Keratinocyte (primary cell): Measurements from ENCODE around the gene MMP28. TPM values are rescaled to one million over a fixed set of nuclear protein-coding genes. Genes with fewer than 3 reads are reported as not detected.

Source experiments
- DNase-seq: peaks from one replicate; pipeline ENCODE4 v3.0.0-alpha.2; 2011; ENCODE audit warnings: low read depth, missing footprints, low spot score
- FAIRE-seq: peaks from 2 replicates; lab custom pipeline; 2011; peaks lifted over from hg19 to GRCh38; lab: Jason Lieb, UNC
- H2AFZ ChIP-seq: 2 replicates; pipeline ENCODE4 v1.6.0; 2012; ENCODE audit warnings: low read length, control low read depth, inconsistent platforms; ENCODE audit not compliant: control insufficient read depth
- H3K27ac ChIP-seq: 2 replicates; pipeline ENCODE4 v1.5.1; 2011; ENCODE audit warnings: low read length; ENCODE audit not compliant: control insufficient read depth, insufficient read depth
- H3K27me3 ChIP-seq: 3 replicates; pipeline ENCODE4 v1.6.0; 2011; ENCODE audit warnings: low read length; ENCODE audit not compliant: control insufficient read depth, insufficient read depth; ENCODE audit errors: extremely low read depth
- H3K36me3 ChIP-seq, 2 experiments: 2 replicates in 1 of 2; 3 replicates in 1 of 2; pipeline ENCODE4 v1.5.1; 2011; ENCODE audit warnings: low read length in 2 of 2, mild to moderate bottlenecking in 1 of 2; ENCODE audit not compliant: control insufficient read depth in 2 of 2, insufficient read depth in 2 of 2; ENCODE audit errors: extremely low read depth in 1 of 2
- H3K4me1 ChIP-seq: 3 replicates; pipeline ENCODE4 v1.5.1; 2011; ENCODE audit warnings: low read length; ENCODE audit not compliant: control insufficient read depth, insufficient read depth; ENCODE audit errors: extremely low read depth
- H3K4me2 ChIP-seq: 3 replicates; pipeline ENCODE4 v1.6.0; 2011; ENCODE audit warnings: low read depth, low read length; ENCODE audit not compliant: control insufficient read depth, insufficient read depth; ENCODE audit errors: extremely low read depth
- H3K4me3 ChIP-seq, 3 experiments: fragments of 200-600 bp in 1 of 3; sonication (generic) in 1 of 3; 2 replicates in 2 of 3; 3 replicates in 1 of 3; pipeline ENCODE4 v1.5.1; 2011 to 2016; ENCODE audit warnings: low read length in 3 of 3, mild to moderate bottlenecking in 3 of 3, control low read depth in 2 of 3, inconsistent platforms in 1 of 3, low read depth in 1 of 3, mixed read lengths in 1 of 3, mixed run types in 1 of 3, moderate library complexity in 1 of 3; ENCODE audit not compliant: control insufficient read depth in 2 of 3, insufficient read depth in 2 of 3; ENCODE audit errors: extremely low read depth in 1 of 3
- H3K79me2 ChIP-seq: 2 replicates; pipeline ENCODE4 v1.6.0; 2012; ENCODE audit warnings: low read length; ENCODE audit not compliant: control insufficient read depth, insufficient read depth
- H3K9ac ChIP-seq: 3 replicates; pipeline ENCODE4 v1.6.0; 2011; ENCODE audit warnings: low read length; ENCODE audit not compliant: control insufficient read depth, insufficient read depth; ENCODE audit errors: extremely low read depth
- H3K9me1 ChIP-seq: 3 replicates; pipeline ENCODE4 v1.6.0; 2011; ENCODE audit warnings: low read length; ENCODE audit not compliant: control insufficient read depth, insufficient read depth; ENCODE audit errors: extremely low read depth
- H3K9me3 ChIP-seq: 2 replicates; pipeline ENCODE4 v1.5.1; 2012; ENCODE audit warnings: low read depth, low read length; ENCODE audit not compliant: control insufficient read depth
- H4K20me1 ChIP-seq: 3 replicates; pipeline ENCODE4 v1.6.0; 2011; ENCODE audit warnings: low read length; ENCODE audit not compliant: control insufficient read depth, insufficient read depth; ENCODE audit errors: extremely low read depth
- CTCF ChIP-seq, 3 experiments: IDR thresholded peaks in 1 of 3; conservative IDR thresholded peaks in 1 of 3; optimal IDR thresholded peaks in 1 of 3; 2 replicates in 2 of 3; 3 replicates in 1 of 3; pipeline versions ENCODE3 to v1.5.1; 2011; ENCODE audit warnings: low read length in 3 of 3, mild to moderate bottlenecking in 3 of 3, moderate library complexity in 2 of 3, control low read depth in 1 of 3, inconsistent platforms in 1 of 3; ENCODE audit not compliant: insufficient read depth in 2 of 3; ENCODE audit errors: extremely low read depth in 1 of 3
- EZH2 ChIP-seq: IDR thresholded peaks from one replicate; pipeline ENCODE4 v1.6.1; 2012; ENCODE audit warnings: inconsistent platforms, mild to moderate bottlenecking, low read length, moderate library complexity
- dilution Hi-C: fragments of 300-500 bp; cut with MboI; formaldehyde crosslinking; loops from one replicate; pipeline ENCODE4 v1.7.0; 2020; ENCODE audit warnings: low sequenced_read_pairs; ENCODE audit not compliant: extremely low pct_ligation_motif_present
- polyA plus RNA-seq, 5 experiments: library from polyadenylated mRNA; depleted of rRNA in 3 of 5; stranded (reverse) in 3 of 5; stranded (forward) in 1 of 5; unstranded in 1 of 5; fragments of >200 nt; gene quantifications; 1 replicate in 1 of 5; 2 replicates in 3 of 5; 3 replicates in 1 of 5; pipeline versions ENCODE4 v1.2.1 to v1.2.3, GENCODE V29; 2011 to 2012; ENCODE audit warnings: missing spikeins in 2 of 5, low read depth in 1 of 5, low replicate concordance in 1 of 5

Gene MMP28
- polyA plus RNA-seq, 1 donor (not counting 4 experiments of a cell fraction or from before 2014, with no cell fraction given): 21.3 TPM

- FAIRE-seq (no peak), DNase-seq (no peak)
- H3K27me3 ChIP-seq: no peaks in the 10 kb centered on the region
- H3K4me2 ChIP-seq: no peak overlapping the region
- no peaks in the 10 kb centered on the region for H4K20me1 ChIP-seq
- dilution Hi-C loops: no loop called here
- H3K9ac ChIP-seq: no peak overlapping the region
- no peaks in the 10 kb centered on the region for H3K9me1 ChIP-seq
- TF ChIP-seq EZH2: no peak
- no peak for TF ChIP-seq CTCF (optimal IDR thresholded peaks at IDR 0.05 in 1 of 3, IDR thresholded peaks at IDR 0.05 in 1 of 3, conservative IDR thresholded peaks at IDR 0.05 in 1 of 3; ENCODE audit: extremely low read depth in 1 of 3, insufficient read depth in 2 of 3, low read length in 3 of 3)
- H3K79me2 ChIP-seq: no peaks in the 10 kb centered on the region
- H3K4me1 ChIP-seq: no peaks in the 10 kb centered on the region
- H3K4me3 ChIP-seq: no peak overlapping the region
- H3K27ac ChIP-seq: no peak overlapping the region
- no peaks in the 10 kb centered on the region for H3K9me3 ChIP-seq
- H3K36me3 ChIP-seq: peaks cover 25 to 31% of the 10 kb centered on the region in 2 experiments
- no peak overlapping the region for H2AFZ ChIP-seq
Observed at GRCh38 chr17:35716173-35716572, 79.3 kb downstream of the MMP28 start.

Other genes with a start within 250 kb of the MMP28 start
- not detected in 3 replicates for gene SLFN14, start 234.8 kb downstream of the MMP28 start, polyA plus RNA-seq
- 6.4 to 7.7 TPM (median 6.9 TPM) in 3 replicates for gene PEX12, start 217.1 kb downstream of the MMP28 start, polyA plus RNA-seq
- 151 to 209 TPM (median 189 TPM) in 3 replicates for gene AP2B1, start 208.3 kb downstream of the MMP28 start, polyA plus RNA-seq
- 0.07 to 0.32 TPM (median 0.30 TPM) in 3 replicates for gene RASL10B, start 64.0 kb downstream of the MMP28 start, polyA plus RNA-seq
- 0.02 to 0.05 TPM (median 0.05 TPM) in 3 replicates for gene GAS2L2, start 42.4 kb downstream of the MMP28 start, polyA plus RNA-seq
- not detected in 3 replicates for gene C17orf50, start 34.8 kb downstream of the MMP28 start, polyA plus RNA-seq
- gene TAF15, start 13.8 kb upstream of the MMP28 start, polyA plus RNA-seq: 30.8 to 101 TPM (median 57.1 TPM) in 3 replicates
- gene HEATR9, start 73.2 kb upstream of the MMP28 start, polyA plus RNA-seq: not detected in 3 replicates
- 0.37 to 0.46 TPM (median 0.46 TPM) in 3 replicates for gene CCL5, start 84.7 kb upstream of the MMP28 start, polyA plus RNA-seq
- gene RDM1, start 135.1 kb upstream of the MMP28 start, polyA plus RNA-seq: 0.40 to 1.1 TPM (median 0.87 TPM) in 3 replicates
- gene LYZL6, start 148.1 kb upstream of the MMP28 start, polyA plus RNA-seq: not detected in 3 replicates
- gene CCL16, start 185.9 kb upstream of the MMP28 start, polyA plus RNA-seq: not detected in 3 replicates
- not detected in 3 replicates for gene CCL14, start 191.1 kb upstream of the MMP28 start, polyA plus RNA-seq
- not detected in 3 replicates for gene CCL15, start 205.9 kb upstream of the MMP28 start, polyA plus RNA-seq
- gene CCL23, start 222.3 kb upstream of the MMP28 start, polyA plus RNA-seq: not detected in 3 replicates